Mesendoderm (in vitro differentiated cells): Measurements from ENCODE around the gene AP3B2.
"Not testable (repeated sequence)": the region's sequence is repeated elsewhere in the genome, so short reads cannot be mapped to it uniquely, and the experiment has no call there.

Experiments
- DNase-seq: peaks from one replicate; pipeline ENCODE4 v3.0.0; 2013
- H2AK5ac ChIP-seq: 2 replicates; pipeline ENCODE4 v1.6.1; 2013; ENCODE audit warnings: low read length, inconsistent platforms
- H2BK120ac ChIP-seq: 2 replicates; pipeline ENCODE4 v1.6.1; 2013; ENCODE audit warnings: low read depth, mild to moderate bottlenecking, low read length, moderate library complexity, mixed read lengths
- H2BK15ac ChIP-seq: replicated peaks from 2 replicates; pipeline ENCODE4 v1.6.1; 2013; ENCODE audit warnings: low read depth, mild to moderate bottlenecking, moderate library complexity
- H2BK5ac ChIP-seq: 2 replicates; pipeline ENCODE4 v1.6.1; 2013; ENCODE audit warnings: low read length, inconsistent platforms
- H3K18ac ChIP-seq: 2 replicates; pipeline ENCODE4 v1.6.1; 2013; ENCODE audit warnings: mild to moderate bottlenecking, low read length, mixed read lengths
- H3K23ac ChIP-seq: one replicate; pipeline ENCODE4 v1.6.1; 2013; ENCODE audit warnings: low read length
- H3K27ac ChIP-seq: 2 replicates; pipeline ENCODE4 v1.5.1; 2013; ENCODE audit warnings: low read depth, mild to moderate bottlenecking, inconsistent platforms, low read length, moderate library complexity
- H3K27me3 ChIP-seq: 2 replicates; pipeline ENCODE4 v1.6.1; 2013; ENCODE audit warnings: low read length, control low read depth, mild to moderate bottlenecking, inconsistent platforms; ENCODE audit not compliant: insufficient read depth, poor library complexity
- H3K36me3 ChIP-seq: 2 replicates; pipeline ENCODE4 v1.6.1; 2013; ENCODE audit warnings: low read length, inconsistent platforms; ENCODE audit not compliant: control insufficient read depth, insufficient read depth
- H3K4ac ChIP-seq: one replicate; pipeline ENCODE4 v1.6.1; 2013; ENCODE audit warnings: low read depth, mild to moderate bottlenecking, low read length, moderate library complexity
- H3K4me1 ChIP-seq: 2 replicates; pipeline ENCODE4 v1.6.1; 2013; ENCODE audit warnings: low read depth, low read length, inconsistent platforms; ENCODE audit not compliant: control insufficient read depth
- H3K4me2 ChIP-seq: 2 replicates; pipeline ENCODE4 v1.6.1; 2013; ENCODE audit warnings: low read length
- H3K4me3 ChIP-seq: 2 replicates; pipeline ENCODE4 v1.5.1; 2013; ENCODE audit warnings: mild to moderate bottlenecking, low read length
- H3K56ac ChIP-seq: one replicate; pipeline ENCODE4 v1.6.1; 2013; ENCODE audit warnings: low read length
- H3K79me1 ChIP-seq: 2 replicates; pipeline ENCODE4 v1.6.1; 2013; ENCODE audit warnings: low read length, inconsistent platforms
- H3K79me2 ChIP-seq: 2 replicates; pipeline ENCODE4 v1.6.1; 2013; ENCODE audit warnings: mild to moderate bottlenecking, low read length; ENCODE audit not compliant: control insufficient read depth, insufficient read depth
- H3K9ac ChIP-seq: 2 replicates; pipeline ENCODE4 v1.6.1; 2013; ENCODE audit warnings: low read length, inconsistent platforms
- H4K5ac ChIP-seq: one replicate; pipeline ENCODE4 v1.6.1; 2013; ENCODE audit warnings: low read length
- H4K8ac ChIP-seq: one replicate; pipeline ENCODE4 v1.6.1; 2013; ENCODE audit warnings: low read depth, mild to moderate bottlenecking, control low read depth, low read length, moderate library complexity
- WGBS: extraction: QIAGEN DNeasy Blood & Tissue Kit; methylation state at CpG from one replicate; pipeline ENCODE4 v1.1.7; 2013; ENCODE audit warnings: low lambda C conversion rate, missing lambda C conversion rate; ENCODE audit not compliant: insufficient coverage; ENCODE audit errors: extremely low coverage; 5-methylcytosine and 5-hydroxymethylcytosine counted together

AP3B2 gene

GRCh38 chr15:82648257-82649103 lies 61.2 kb downstream of the AP3B2 start:
- H3K27ac ChIP-seq, result no peak overlapping the region
- peak overlapping the region; percentile 38 for H3K56ac ChIP-seq
- no CpG with 5 or more reads among the region's 41 CpGs for WGBS
- H2BK5ac ChIP-seq, result no peak overlapping the region
- peak overlapping the region; percentile 67 for H3K4me2 ChIP-seq
- DNase-seq, result peak; percentile 68
- no peaks in the 10 kb centered on the region for H3K4me1 ChIP-seq
- no peak overlapping the region for H4K5ac ChIP-seq
- H3K4me3 ChIP-seq, result no peak overlapping the region
- H3K36me3 ChIP-seq, result no peaks in the 10 kb centered on the region
- peak overlapping the region; percentile 21 for H3K9ac ChIP-seq
- no peak overlapping the region for H2BK15ac ChIP-seq
- peaks cover 24% of the 10 kb centered on the region for H3K27me3 ChIP-seq
- H2BK120ac ChIP-seq, result no peak overlapping the region
- H2AK5ac ChIP-seq, result no peak overlapping the region
- H3K79me1 ChIP-seq, result no peaks in the 10 kb centered on the region
- no peak overlapping the region for H3K4ac ChIP-seq
- H4K8ac ChIP-seq, result no peak overlapping the region
- H3K18ac ChIP-seq, result no peak overlapping the region
- H3K23ac ChIP-seq, result no peak overlapping the region
- H3K79me2 ChIP-seq, result no peaks in the 10 kb centered on the region

- Histone ChIP-seq H3K4me2 (peak overlapping the region; percentile 67), H2BK120ac (no peak overlapping the region), H3K23ac (no peak overlapping the region), H3K9ac (peak overlapping the region; percentile 21), H3K27me3 (peaks cover 24% of the 10 kb centered on the region), H3K79me2 (no peaks in the 10 kb centered on the region), H3K18ac (no peak overlapping the region), H3K56ac (peak overlapping the region; percentile 38), H3K79me1 (no peaks in the 10 kb centered on the region), H3K4me3 (no peak overlapping the region), H2BK5ac (no peak overlapping the region), H3K27ac (no peak overlapping the region), H2AK5ac (no peak overlapping the region), H3K4ac (no peak overlapping the region), H3K36me3 (no peaks in the 10 kb centered on the region), H2BK15ac (no peak overlapping the region), H3K4me1 (no peaks in the 10 kb centered on the region), H4K8ac (no peak overlapping the region), H4K5ac (no peak overlapping the region)
- WGBS, result no CpG with 5 or more reads among the region's 49 CpGs
- DNase-seq, result peak; percentile 45
Measured at GRCh38 chr15:82647835-82648256, 61.8 kb downstream of the AP3B2 start.

- Histone ChIP-seq H3K4me3 (no peak within 1 kb of the TSS), H4K5ac (no peak within 1 kb of the TSS), H3K18ac (no peak within 1 kb of the TSS), H2BK15ac (no peak within 1 kb of the TSS), H3K79me2 (no peaks in the 10 kb centered on the region), H3K4me1 (no peaks in the 10 kb centered on the region), H4K8ac (no peak within 1 kb of the TSS), H2BK5ac (no peak within 1 kb of the TSS), H3K9ac (peak within 1 kb of the TSS; percentile 21), H3K27ac (no peak within 1 kb of the TSS), H2AK5ac (no peak within 1 kb of the TSS), H2BK120ac (no peak within 1 kb of the TSS), H3K4me2 (peak within 1 kb of the TSS; percentile 67), H3K36me3 (no peaks in the 10 kb centered on the region), H3K79me1 (no peaks in the 10 kb centered on the region), H3K56ac (peak within 1 kb of the TSS; percentile 38), H3K23ac (no peak within 1 kb of the TSS), H3K27me3 (peaks cover 24% of the 10 kb centered on the region), H3K4ac (no peak within 1 kb of the TSS)
- no CpG with 5 or more reads among the region's 96 CpGs for WGBS
- DNase-seq, result peak; percentile 32
Measured at GRCh38 chr15:82647045-82647834, 62.4 kb downstream of the AP3B2 start, which contains the start of gene CPEB1. CPEB1 (minus strand) TSS chr15:82647363; CDS start chr15:82628459, 18,904 bp downstream.

- Histone ChIP-seq H3K4me2 (no peak overlapping the region), H3K56ac (no peak overlapping the region), H3K36me3 (no peaks in the 10 kb centered on the region), H3K27ac (no peak overlapping the region), H2BK120ac (no peak overlapping the region), H4K8ac (no peak overlapping the region), H4K5ac (no peak overlapping the region), H3K4me3 (no peak overlapping the region), H3K23ac (no peak overlapping the region), H2AK5ac (no peak overlapping the region), H3K18ac (no peak overlapping the region), H3K4ac (no peak overlapping the region), H3K4me1 (no peaks in the 10 kb centered on the region), H2BK15ac (no peak overlapping the region), H3K79me1 (no peaks in the 10 kb centered on the region), H2BK5ac (no peak overlapping the region), H3K9ac (no peak overlapping the region), H3K79me2 (no peaks in the 10 kb centered on the region), H3K27me3 (peaks cover 24% of the 10 kb centered on the region)
- WGBS, result no CpG with 5 or more reads among the region's 56 CpGs
- peak; percentile 44 for DNase-seq
Measured at GRCh38 chr15:82646250-82647044, 63.2 kb downstream of the AP3B2 start.

GRCh38 chr15:82644967-82645852 lies 64.5 kb downstream of the AP3B2 start:
- H3K27ac ChIP-seq, H3K56ac ChIP-seq, H3K18ac ChIP-seq, H3K4ac ChIP-seq, H2BK120ac ChIP-seq, H3K9ac ChIP-seq, H3K79me1 ChIP-seq, H3K79me2 ChIP-seq, H3K4me1 ChIP-seq, H4K5ac ChIP-seq, H2AK5ac ChIP-seq, H4K8ac ChIP-seq, DNase-seq, H3K4me3 ChIP-seq, H2BK5ac ChIP-seq, H3K4me2 ChIP-seq, H3K23ac ChIP-seq, H3K36me3 ChIP-seq, H2BK15ac ChIP-seq: not testable (repeated sequence)
- WGBS, result no CpG with 5 or more reads among the region's 34 CpGs
- peaks cover 24% of the 10 kb centered on the region for H3K27me3 ChIP-seq
